ENCODE results near the gene ZNF668.

DNA sequence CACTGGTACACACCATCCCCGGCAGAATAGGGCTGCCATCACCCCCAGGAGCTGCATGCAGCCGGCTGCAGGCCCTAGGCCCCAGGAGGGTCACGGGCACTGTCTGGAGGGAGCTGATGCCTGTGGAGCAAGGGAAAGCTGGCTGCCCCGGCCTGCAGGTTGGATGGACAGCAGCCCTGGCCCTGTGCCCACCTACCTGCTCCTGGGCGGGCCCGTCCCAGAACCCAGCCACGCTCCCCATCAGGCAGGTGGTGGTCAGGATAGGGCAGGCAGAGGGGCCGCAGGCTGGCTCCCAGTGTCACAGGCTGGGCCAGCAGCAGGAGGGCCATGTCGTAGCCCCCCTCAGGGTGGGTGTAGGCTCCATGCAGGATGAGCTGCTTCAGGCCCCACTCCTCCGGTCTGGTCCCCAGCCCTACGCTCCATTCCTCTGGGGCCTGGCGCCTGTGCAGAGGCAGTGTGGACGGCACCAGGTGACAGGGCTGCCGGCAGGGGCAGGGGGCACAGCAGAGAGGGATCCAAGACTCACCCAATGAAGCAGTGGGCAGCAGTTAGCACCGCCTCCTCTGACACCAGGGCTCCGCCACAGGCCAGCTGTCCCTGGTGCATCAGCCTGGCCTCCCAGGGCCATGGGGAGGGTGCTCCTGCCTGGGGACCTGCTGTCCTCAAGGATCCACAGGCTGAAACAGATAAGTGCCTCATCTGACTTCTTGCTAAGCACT, 10.7 kb upstream of the ZNF668 start:
- TF ChIP-seq, protein P1, sequence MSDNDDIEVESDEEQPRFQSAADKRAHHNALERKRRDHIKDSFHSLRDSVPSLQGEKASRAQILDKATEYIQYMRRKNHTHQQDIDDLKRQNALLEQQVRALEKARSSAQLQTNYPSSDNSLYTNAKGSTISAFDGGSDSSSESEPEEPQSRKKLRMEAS (IDR thresholded peaks at IDR 0.05) = no peak
- TF ChIP-seq, protein P2, sequence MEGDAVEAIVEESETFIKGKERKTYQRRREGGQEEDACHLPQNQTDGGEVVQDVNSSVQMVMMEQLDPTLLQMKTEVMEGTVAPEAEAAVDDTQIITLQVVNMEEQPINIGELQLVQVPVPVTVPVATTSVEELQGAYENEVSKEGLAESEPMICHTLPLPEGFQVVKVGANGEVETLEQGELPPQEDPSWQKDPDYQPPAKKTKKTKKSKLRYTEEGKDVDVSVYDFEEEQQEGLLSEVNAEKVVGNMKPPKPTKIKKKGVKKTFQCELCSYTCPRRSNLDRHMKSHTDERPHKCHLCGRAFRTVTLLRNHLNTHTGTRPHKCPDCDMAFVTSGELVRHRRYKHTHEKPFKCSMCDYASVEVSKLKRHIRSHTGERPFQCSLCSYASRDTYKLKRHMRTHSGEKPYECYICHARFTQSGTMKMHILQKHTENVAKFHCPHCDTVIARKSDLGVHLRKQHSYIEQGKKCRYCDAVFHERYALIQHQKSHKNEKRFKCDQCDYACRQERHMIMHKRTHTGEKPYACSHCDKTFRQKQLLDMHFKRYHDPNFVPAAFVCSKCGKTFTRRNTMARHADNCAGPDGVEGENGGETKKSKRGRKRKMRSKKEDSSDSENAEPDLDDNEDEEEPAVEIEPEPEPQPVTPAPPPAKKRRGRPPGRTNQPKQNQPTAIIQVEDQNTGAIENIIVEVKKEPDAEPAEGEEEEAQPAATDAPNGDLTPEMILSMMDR (IDR thresholded peaks at IDR 0.05 in 2 of 3, conservative IDR thresholded peaks at IDR 0.05 in 1 of 3; ENCODE audit: borderline replicate concordance in 1 of 3, insufficient read depth in 1 of 3, low read depth in 2 of 3, low read length in 2 of 3) = no peak
- TF ChIP-seq YY1 (IDR thresholded peaks at IDR 0.05; ENCODE audit: extremely low read depth, insufficient replicate concordance, low read depth, low read length) (no peak), POLR2AphosphoS5 (IDR thresholded peaks at IDR 0.05; ENCODE audit: low read depth, low read length) (no peak)
